PFSK-1 (cell line): ENCODE results near the gene KDM7A.

Experiments
- FOXP2 ChIP-seq: optimal IDR thresholded peaks from 2 replicates; pipeline ENCODE3; 2011; ENCODE audit warnings: borderline replicate concordance, control low read depth, inconsistent platforms; ENCODE audit not compliant: insufficient read depth; ENCODE audit errors: extremely low read length, extremely low read depth
- POLR2AphosphoS5 ChIP-seq: IDR thresholded peaks from 2 replicates; pipeline ENCODE4 v1.6.1; 2012; ENCODE audit warnings: low read depth, mild to moderate bottlenecking, control low read depth, low read length, moderate library complexity
- SIN3A ChIP-seq: IDR thresholded peaks from 2 replicates; pipeline ENCODE4 v1.6.1; 2012; ENCODE audit warnings: mild to moderate bottlenecking, low read length, moderate library complexity, borderline replicate concordance; ENCODE audit not compliant: insufficient read depth
- TAF1 ChIP-seq: IDR thresholded peaks from 2 replicates; pipeline ENCODE4 v1.6.1; 2012; ENCODE audit warnings: low read length, control low read depth, borderline replicate concordance; ENCODE audit not compliant: insufficient read depth
- TF ChIP-seq, protein P1 (sequence below), 2 experiments: IDR thresholded peaks; 2 replicates each; pipeline versions ENCODE4 v1.6.1 to v1.8.0; 2011 to 2012; ENCODE audit warnings: low read depth in 2 of 2, low read length in 2 of 2, control low read depth in 1 of 2, inconsistent platforms in 1 of 2, mild to moderate bottlenecking in 1 of 2, moderate library complexity in 1 of 2; ENCODE audit not compliant: insufficient read depth in 1 of 2

KDM7A gene

DNA sequence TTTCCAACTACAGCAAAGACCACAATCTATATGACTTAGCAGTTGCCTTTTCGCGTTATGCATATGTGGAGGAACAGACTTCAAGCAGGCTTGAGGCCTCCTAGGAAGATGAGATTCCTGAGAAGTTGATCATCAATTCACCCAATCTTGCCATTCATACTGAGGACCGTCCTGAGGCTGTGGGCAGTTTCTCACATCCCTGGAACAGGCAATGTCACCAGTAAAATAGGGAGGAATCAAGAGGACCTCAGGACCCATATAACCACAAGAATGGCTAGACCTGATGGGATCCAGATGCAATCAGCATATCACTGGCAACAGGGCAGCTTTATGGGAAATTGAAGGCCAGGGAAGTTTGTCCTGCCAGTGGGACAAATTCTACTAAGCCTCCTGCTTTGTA, 17.3 kb downstream of the KDM7A start:
- TF ChIP-seq POLR2AphosphoS5: no peak
- TF ChIP-seq, protein P1, sequence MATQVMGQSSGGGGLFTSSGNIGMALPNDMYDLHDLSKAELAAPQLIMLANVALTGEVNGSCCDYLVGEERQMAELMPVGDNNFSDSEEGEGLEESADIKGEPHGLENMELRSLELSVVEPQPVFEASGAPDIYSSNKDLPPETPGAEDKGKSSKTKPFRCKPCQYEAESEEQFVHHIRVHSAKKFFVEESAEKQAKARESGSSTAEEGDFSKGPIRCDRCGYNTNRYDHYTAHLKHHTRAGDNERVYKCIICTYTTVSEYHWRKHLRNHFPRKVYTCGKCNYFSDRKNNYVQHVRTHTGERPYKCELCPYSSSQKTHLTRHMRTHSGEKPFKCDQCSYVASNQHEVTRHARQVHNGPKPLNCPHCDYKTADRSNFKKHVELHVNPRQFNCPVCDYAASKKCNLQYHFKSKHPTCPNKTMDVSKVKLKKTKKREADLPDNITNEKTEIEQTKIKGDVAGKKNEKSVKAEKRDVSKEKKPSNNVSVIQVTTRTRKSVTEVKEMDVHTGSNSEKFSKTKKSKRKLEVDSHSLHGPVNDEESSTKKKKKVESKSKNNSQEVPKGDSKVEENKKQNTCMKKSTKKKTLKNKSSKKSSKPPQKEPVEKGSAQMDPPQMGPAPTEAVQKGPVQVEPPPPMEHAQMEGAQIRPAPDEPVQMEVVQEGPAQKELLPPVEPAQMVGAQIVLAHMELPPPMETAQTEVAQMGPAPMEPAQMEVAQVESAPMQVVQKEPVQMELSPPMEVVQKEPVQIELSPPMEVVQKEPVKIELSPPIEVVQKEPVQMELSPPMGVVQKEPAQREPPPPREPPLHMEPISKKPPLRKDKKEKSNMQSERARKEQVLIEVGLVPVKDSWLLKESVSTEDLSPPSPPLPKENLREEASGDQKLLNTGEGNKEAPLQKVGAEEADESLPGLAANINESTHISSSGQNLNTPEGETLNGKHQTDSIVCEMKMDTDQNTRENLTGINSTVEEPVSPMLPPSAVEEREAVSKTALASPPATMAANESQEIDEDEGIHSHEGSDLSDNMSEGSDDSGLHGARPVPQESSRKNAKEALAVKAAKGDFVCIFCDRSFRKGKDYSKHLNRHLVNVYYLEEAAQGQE (IDR thresholded peaks at IDR 0.05; ENCODE audit: insufficient read depth in 1 of 2, low read depth in 2 of 2, low read length in 2 of 2): no peak
- TF ChIP-seq SIN3A: no peak
- no peak for TF ChIP-seq TAF1
- TF ChIP-seq FOXP2: no peak

- no peak for TF ChIP-seq POLR2AphosphoS5
- TF ChIP-seq, protein P1 (IDR thresholded peaks at IDR 0.05; ENCODE audit: insufficient read depth in 1 of 2, low read depth in 2 of 2, low read length in 2 of 2): no peak
- no peak for TF ChIP-seq SIN3A
- TF ChIP-seq FOXP2: no peak
- no peak for TF ChIP-seq TAF1
Observed at GRCh38 chr7:140156460-140157080, 20.2 kb downstream of the KDM7A start.

DNA sequence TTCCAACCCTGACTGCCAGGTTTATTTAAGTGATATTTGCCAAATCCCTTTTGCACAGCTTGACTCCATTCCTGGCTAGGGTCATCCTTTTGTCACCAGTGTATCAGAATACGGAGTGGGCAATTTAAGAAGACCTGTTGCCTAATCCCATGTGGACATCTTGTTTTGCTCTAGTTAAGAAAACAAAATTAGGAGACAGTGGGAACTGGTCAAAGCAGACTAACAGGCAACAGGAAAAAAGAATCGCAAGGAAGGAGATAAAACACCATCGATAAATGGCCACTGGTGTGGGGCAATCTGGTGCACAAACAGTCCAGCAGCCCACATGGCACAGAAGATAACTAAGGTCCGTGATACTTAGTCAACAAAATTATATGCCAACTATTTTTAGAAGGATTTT, 21.4 kb downstream of the KDM7A start:
- no peak for TF ChIP-seq POLR2AphosphoS5
- no peak for TF ChIP-seq FOXP2
- TF ChIP-seq SIN3A: no peak

- TF ChIP-seq TAF1: no peak
- TF ChIP-seq SIN3A: no peak
- TF ChIP-seq POLR2AphosphoS5: no peak
Observed at GRCh38 chr7:140153666-140154161, 23.1 kb downstream of the KDM7A start.

DNA sequence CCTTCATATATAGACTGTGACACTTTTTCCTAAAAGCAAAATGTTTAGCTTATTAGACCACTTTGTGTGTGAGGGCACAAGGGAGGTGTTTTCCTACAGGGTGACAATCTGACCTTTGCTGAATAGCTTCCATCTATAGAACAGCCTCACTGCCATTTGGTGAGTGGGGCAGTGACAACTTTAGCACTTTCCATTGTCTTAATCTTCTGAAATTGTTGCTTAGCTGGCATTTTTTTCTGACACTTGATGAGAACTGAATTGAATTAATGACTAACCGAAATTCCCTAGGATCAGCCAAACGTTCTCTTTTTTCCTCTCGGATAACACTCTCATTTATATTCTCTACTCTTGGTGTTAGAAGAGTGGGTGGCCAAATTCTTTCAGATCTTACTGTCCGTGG, 30.2 kb downstream of the KDM7A start:
- TF ChIP-seq, protein P1 (IDR thresholded peaks at IDR 0.05; ENCODE audit: insufficient read depth in 1 of 2, low read depth in 2 of 2, low read length in 2 of 2): no peak

- TF ChIP-seq TAF1: no peak
- TF ChIP-seq FOXP2: no peak
- no peak for TF ChIP-seq POLR2AphosphoS5
- no peak for TF ChIP-seq SIN3A
- TF ChIP-seq, protein P1 (IDR thresholded peaks at IDR 0.05; ENCODE audit: insufficient read depth in 1 of 2, low read depth in 2 of 2, low read length in 2 of 2): no peak
Observed at GRCh38 chr7:140145709-140146108, 31.1 kb downstream of the KDM7A start.
